Chondrocyte (in vitro differentiated cells): Measurements from ENCODE around the gene SLC26A11. TPM values are rescaled to one million over a fixed set of nuclear protein-coding genes. Genes with fewer than 3 reads are reported as not detected.

ENCODE experiments used
- DNase-seq: peaks from one replicate; pipeline ENCODE4 v3.0.0; 2021; ENCODE audit warnings: mixed read lengths, low spot score
- H3K27ac Mint-ChIP-seq: one replicate; pipeline ENCODE4 v1.8.0; 2021; ENCODE audit warnings: mild to moderate bottlenecking, moderate library complexity, mixed read lengths; ENCODE audit not compliant: unreplicated experiment
- H3K27me3 Mint-ChIP-seq: 2 replicates; pipeline ENCODE4 v1.8.0; 2021; ENCODE audit warnings: low read depth, mixed read lengths
- H3K36me3 Mint-ChIP-seq: 2 replicates; pipeline ENCODE4 v1.8.0; 2021; ENCODE audit warnings: low read depth, mixed read lengths
- H3K4me1 Mint-ChIP-seq: 2 replicates; pipeline ENCODE4 v1.8.0; 2021; ENCODE audit warnings: low read depth, mild to moderate bottlenecking, mixed read lengths
- H3K4me3 Mint-ChIP-seq: one replicate; pipeline ENCODE4 v1.8.0; 2021; ENCODE audit warnings: mild to moderate bottlenecking, moderate library complexity, mixed read lengths; ENCODE audit not compliant: unreplicated experiment
- H3K9me3 Mint-ChIP-seq: 2 replicates; pipeline ENCODE4 v1.8.0; 2021; ENCODE audit warnings: low read depth, mixed read lengths
- CTCF ChIP-seq: fragments of 200-600 bp; sonication (generic); IDR thresholded peaks from 2 replicates; pipeline ENCODE4 v1.5.0; 2021; ENCODE audit warnings: antibody characterized with exemption, mild to moderate bottlenecking, moderate library complexity
- total RNA-seq: library from RNA; stranded (reverse); gene quantifications from 3 replicates; pipeline ENCODE4 v1.2.1, GENCODE V29; 2021

The SLC26A11 gene
- total RNA-seq, 1 donor from 2014 or later: 16.2 TPM

- Mint-ChIP-seq H3K9me3 (no peaks in the 10 kb centered on the region), H3K27ac (peak overlapping the region; percentile 94), H3K36me3 (peaks cover 4% of the 10 kb centered on the region), H3K27me3 (no peaks in the 10 kb centered on the region), H3K4me1 (peaks cover 33% of the 10 kb centered on the region), H3K4me3 (peak overlapping the region; percentile 82)
- DNase-seq: no peak
- TF ChIP-seq CTCF: peak; percentile 28
These were observed 39.9 kb downstream of the SLC26A11 start for GRCh38 chr17:80260069-80260535.

GRCh38 chr17:80260791-80261158 lies 40.5 kb downstream of the SLC26A11 start, which contains the start of gene RNF213:
Gene RNF213, plus strand, starts transcription at chr17:80260852. Its CDS starts 2,830 bp downstream, at chr17:80263682.
- Mint-ChIP-seq H3K27me3 (no peaks in the 10 kb centered on the region), H3K4me1 (peaks cover 29% of the 10 kb centered on the region)
- no peak for DNase-seq

GRCh38 chr17:80261159-80261894 lies 41.1 kb downstream of the SLC26A11 start:
- DNase-seq: no peak
- Mint-ChIP-seq H3K4me3 (peak overlapping the region; percentile 88), H3K4me1 (peaks cover 29% of the 10 kb centered on the region), H3K27me3 (no peaks in the 10 kb centered on the region), H3K36me3 (peaks cover 10% of the 10 kb centered on the region), H3K27ac (peak overlapping the region; percentile 91), H3K9me3 (no peaks in the 10 kb centered on the region)
- TF ChIP-seq CTCF: no peak

More at GRCh38 chr17:80260791-80261158, 40.5 kb downstream of the SLC26A11 start, which contains the start of gene RNF213:
- peak within 1 kb of the TSS; percentile 94 for H3K27ac Mint-ChIP-seq
- H3K9me3 Mint-ChIP-seq: no peaks in the 10 kb centered on the region
- TF ChIP-seq CTCF: no peak
- H3K4me3 Mint-ChIP-seq: peak within 1 kb of the TSS; percentile 88
- peaks cover 8% of the 10 kb centered on the region for H3K36me3 Mint-ChIP-seq

GRCh38 chr17:80261895-80262279 lies 41.7 kb downstream of the SLC26A11 start:
- Mint-ChIP-seq H3K4me3 (peak overlapping the region; percentile 88), H3K27me3 (no peaks in the 10 kb centered on the region), H3K27ac (peak overlapping the region; percentile 91), H3K9me3 (no peaks in the 10 kb centered on the region), H3K4me1 (peaks cover 29% of the 10 kb centered on the region), H3K36me3 (peaks cover 10% of the 10 kb centered on the region)
- no peak for DNase-seq
- TF ChIP-seq CTCF: no peak

GRCh38 chr17:80262291-80262690 lies 42.1 kb downstream of the SLC26A11 start:
- no peak for TF ChIP-seq CTCF
- Mint-ChIP-seq H3K27ac (peak overlapping the region; percentile 91), H3K36me3 (peaks cover 10% of the 10 kb centered on the region), H3K4me1 (peaks cover 29% of the 10 kb centered on the region), H3K4me3 (peak overlapping the region; percentile 88), H3K27me3 (no peaks in the 10 kb centered on the region), H3K9me3 (no peaks in the 10 kb centered on the region)
- DNase-seq: no peak
